ENCODE data around the gene ATP5IF1. TPM values are rescaled to one million over a fixed set of nuclear protein-coding genes. Genes with fewer than 3 reads are reported as not detected.
A peak's percentile ranks its signal among the peaks of the same experiment; 100 is the strongest.

The ATP5IF1 gene
- total and polyA plus RNA-seq, 2 of the 8 experiments (the other 6 are each of a cell fraction or from before 2014, with no cell fraction given), result 198 to 242 TPM

DNA sequence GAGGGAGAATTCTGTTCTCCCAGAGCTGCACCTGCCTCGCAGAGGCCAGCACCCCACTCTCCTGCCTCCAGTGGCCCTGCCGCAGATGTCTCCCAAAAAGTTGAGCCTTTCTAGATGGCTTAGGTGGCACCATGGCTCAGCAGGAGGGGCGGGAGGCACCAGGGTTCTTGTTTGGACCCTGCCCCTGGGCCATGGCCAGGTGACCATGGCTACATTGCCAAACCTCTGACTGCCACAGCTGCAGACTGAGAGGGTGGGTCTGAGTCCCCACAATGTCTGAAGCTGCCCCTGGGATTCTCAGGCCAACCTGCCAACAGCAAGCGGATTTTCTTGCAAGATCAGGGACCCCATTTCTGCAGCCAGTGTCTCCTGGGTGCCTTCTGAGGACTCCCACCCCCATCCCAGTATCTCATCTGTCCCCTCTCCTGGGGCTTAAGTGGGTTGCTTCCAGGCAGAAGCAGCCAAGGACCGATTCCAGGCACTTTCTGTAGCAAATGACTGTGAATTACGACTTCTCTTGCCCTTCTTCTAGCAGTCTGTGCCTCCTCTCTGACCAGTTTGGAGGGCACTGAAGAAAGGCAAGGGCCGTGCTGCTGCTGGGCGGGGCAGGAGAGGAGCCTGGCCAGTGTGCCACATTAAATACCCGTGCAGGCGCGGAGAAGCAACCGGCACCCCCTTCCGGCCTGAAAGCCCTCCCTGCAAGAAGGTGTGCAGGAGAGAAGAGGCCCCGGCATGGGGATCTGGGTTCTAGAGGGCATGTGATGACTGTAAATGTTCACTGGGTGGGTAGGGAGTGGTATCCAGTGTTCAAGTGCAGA lies 45.9 kb downstream of the ATP5IF1 start:
- no peak overlapping the region for H3K4me2 ChIP-seq (ENCODE audit: insufficient read depth in 1 of 2, low read depth in 2 of 2, low read length in 2 of 2)
- no peaks in the 10 kb centered on the region for H3K9me3 ChIP-seq (ENCODE audit: insufficient read depth in 2 of 2, low read depth in 1 of 2, low read length in 1 of 2)
- peaks cover 25 to 54% (median 42%) of the 10 kb centered on the region in 4 experiments for H3K36me3 ChIP-seq (ENCODE audit: control insufficient read depth in 2 of 4, insufficient read depth in 4 of 4, low read length in 3 of 4)
- H4K5ac ChIP-seq (ENCODE audit: insufficient read length, low read depth, low read length), result no peak overlapping the region
- no peak overlapping the region for H3K18ac ChIP-seq (ENCODE audit: extremely low read depth, low read length)
- peaks cover 0 to 5% of the 10 kb centered on the region in 2 experiments for H4K20me1 ChIP-seq (replicated peaks in 1 of 2; ENCODE audit: control insufficient read depth in 1 of 2, insufficient read depth in 2 of 2, low read length in 2 of 2)
- H3K23ac ChIP-seq (ENCODE audit: insufficient read length), result no peak overlapping the region
- no peak overlapping the region for H2BK15ac ChIP-seq (ENCODE audit: low read length)
- no peak overlapping the region for H3K9ac ChIP-seq (replicated peaks in 1 of 4; ENCODE audit: extremely low read depth in 1 of 4, low read depth in 3 of 4, low read length in 3 of 4)
- no peak overlapping the region for H4K8ac ChIP-seq (ENCODE audit: extremely low read depth, insufficient read depth, low read length)
- ChIA-PET POLR2A (ENCODE audit: partially characterized antibody) (interaction anchor here (1.2 to 20.8 kb wide), 3 partner anchors 9 to 33 kb away, joined by 4 to 324 read pairs (median 6); partner anchors contain the start of gene SESN2), CTCF (ENCODE audit: partially characterized antibody) (interaction anchor here (0.8 to 1.9 kb wide), 2 partner anchors 33 to 46 kb away, joined by 3 to 4 read pairs; no protein-coding TSS in a partner anchor)
- no peak overlapping the region for H3K56ac ChIP-seq (replicated peaks; ENCODE audit: insufficient read length, low read depth, low read length)
- H2BK5ac ChIP-seq (ENCODE audit: low read depth, low read length), result no peak overlapping the region
- no peak overlapping the region for H3K14ac ChIP-seq (ENCODE audit: insufficient read length)
- no peak overlapping the region for H2AFZ ChIP-seq (ENCODE audit: low read length)
- FAIRE-seq (no peak), DNase-seq (ENCODE audit: low read depth in 1 of 2, low spot score in 2 of 2) (no peak)
- H2AK5ac ChIP-seq (ENCODE audit: low read depth, low read length), result no peak overlapping the region
- no peak overlapping the region for H2BK20ac ChIP-seq (ENCODE audit: low read length)
- H3K27ac ChIP-seq (ENCODE audit: low read depth, low read length), result peak overlapping the region; percentile 21
- H2BK12ac ChIP-seq (ENCODE audit: low read depth, low read length), result no peak overlapping the region
- H3K79me2 ChIP-seq (ENCODE audit: control insufficient read depth in 1 of 2, insufficient read depth in 2 of 2, low read length in 2 of 2), result no peaks in the 10 kb centered on the region
- no peak overlapping the region for H3K4me3 ChIP-seq (ENCODE audit: extremely low read depth in 1 of 4, insufficient read depth in 2 of 4, low read depth in 3 of 4, low read length in 4 of 4)
- H4K91ac ChIP-seq (replicated peaks; ENCODE audit: insufficient read length, low read length), result no peak overlapping the region
- no peak overlapping the region for H3K4ac ChIP-seq (replicated peaks; ENCODE audit: insufficient read length, low read depth, low read length)
- no peaks in the 10 kb centered on the region for H3K4me1 ChIP-seq (replicated peaks in 1 of 4; ENCODE audit: control insufficient read depth in 3 of 4, insufficient read depth in 4 of 4, low read length in 3 of 4)
- WGBS, 2 experiments (ENCODE audit: extremely low coverage in 1 of 2, insufficient coverage in 1 of 2, insufficient read length in 1 of 2, insufficient replicate concordance in 2 of 2, low coverage in 1 of 2, low lambda C conversion rate in 2 of 2, missing lambda C conversion rate in 1 of 2), result 83% methylated on average over 14 of the region's 14 CpGs; no CpG with 5 or more reads in 1 of the 2 experiments
- H3K27me3 ChIP-seq (replicated peaks in 1 of 4; ENCODE audit: control insufficient read depth in 3 of 4, extremely low read depth in 1 of 4, insufficient read depth in 3 of 4, low read length in 3 of 4), result no peaks in the 10 kb centered on the region
- no peaks in the 10 kb centered on the region for H3K79me1 ChIP-seq (ENCODE audit: low read depth, low read length)
- TF ChIP-seq TBP (IDR thresholded peaks at IDR 0.05; ENCODE audit: low read depth, low read length), result no peak
- TF ChIP-seq NRF1 (IDR thresholded peaks at IDR 0.05; ENCODE audit: low read depth, low read length), result no peak
- no peak for TF ChIP-seq TCF12 (IDR thresholded peaks at IDR 0.05; ENCODE audit: low read depth, low read length)
- no peak for TF ChIP-seq SIN3A (conservative IDR thresholded peaks at IDR 0.05 in 1 of 2, IDR thresholded peaks at IDR 0.05 in 1 of 2; ENCODE audit: low read depth in 1 of 2, low read length in 2 of 2)
- TF ChIP-seq CTCF (IDR thresholded peaks at IDR 0.05; ENCODE audit: control extremely low read depth in 1 of 3, insufficient read depth in 1 of 3, low read depth in 1 of 3, low read length in 3 of 3), result no peak
- TF ChIP-seq RAD21 (IDR thresholded peaks at IDR 0.05 in 1 of 2, conservative IDR thresholded peaks at IDR 0.05 in 1 of 2; ENCODE audit: low read depth in 2 of 2, low read length in 2 of 2), result peak in 1 of 2 experiments; percentile 11; a peak in 1 of 4 replicates
- H3K23me2 ChIP-seq (ENCODE audit: low read depth, low read length), result no peaks in the 10 kb centered on the region
- no peak overlapping the region for H2BK120ac ChIP-seq (replicated peaks; ENCODE audit: low read depth, low read length)

Measured in H1 (cell line).